Measurements from ENCODE around the gene SLC39A6. TPM values are rescaled to one million over a fixed set of nuclear protein-coding genes. Genes with fewer than 3 reads are reported as not detected.
"Not testable (repeated sequence)": the region's sequence is repeated elsewhere in the genome, so short reads cannot be mapped to it uniquely, and the experiment has no call there.

SLC39A6 gene
- total RNA-seq, 1 experiment from 2014 or later, result 687 TPM

GRCh38 chr18:36114251-36114650 is 14.9 kb downstream of the SLC39A6 start:
- peak; percentile 86 for DNase-seq (ENCODE audit: low read depth, low spot score)
- in situ Hi-C loops (cut with HindIII; ENCODE audit: low pct_unique_long_range_greater_than_20kb, low sequenced_read_pairs), result no loop called here

- in situ Hi-C loops (cut with HindIII; ENCODE audit: low pct_unique_long_range_greater_than_20kb, low sequenced_read_pairs), result no loop called here
Observed at GRCh38 chr18:36112302-36112701, 16.8 kb downstream of the SLC39A6 start.

GRCh38 chr18:36109737-36110136 is 19.4 kb downstream of the SLC39A6 start:
- DNase-seq (ENCODE audit: low read depth, low spot score), result no peak
- in situ Hi-C loops (cut with HindIII; ENCODE audit: low pct_unique_long_range_greater_than_20kb, low sequenced_read_pairs), result no loop called here

More at GRCh38 chr18:36112302-36112701, 16.8 kb downstream of the SLC39A6 start:
- DNase-seq (ENCODE audit: low read depth, low spot score), result no peak

- DNase-seq (ENCODE audit: low read depth, low spot score), result no peak
Observed at GRCh38 chr18:36108601-36109000, 20.5 kb downstream of the SLC39A6 start.

GRCh38 chr18:36108196-36108595 is 20.9 kb downstream of the SLC39A6 start:
- in situ Hi-C loops (cut with HindIII; ENCODE audit: low pct_unique_long_range_greater_than_20kb, low sequenced_read_pairs), result no loop called here
- no peak for DNase-seq (ENCODE audit: low read depth, low spot score)

More at GRCh38 chr18:36108601-36109000, 20.5 kb downstream of the SLC39A6 start:
- in situ Hi-C loops (cut with HindIII; ENCODE audit: low pct_unique_long_range_greater_than_20kb, low sequenced_read_pairs), result no loop called here

- in situ Hi-C loops (cut with HindIII; ENCODE audit: low pct_unique_long_range_greater_than_20kb, low sequenced_read_pairs), result no loop called here
- no peak for DNase-seq (ENCODE audit: low read depth, low spot score)
Observed at GRCh38 chr18:36107477-36107876, 21.7 kb downstream of the SLC39A6 start.

GRCh38 chr18:36104749-36105148 is 24.4 kb downstream of the SLC39A6 start:
- in situ Hi-C loops (cut with HindIII; ENCODE audit: low pct_unique_long_range_greater_than_20kb, low sequenced_read_pairs), result no loop called here
- no peak for DNase-seq (ENCODE audit: low read depth, low spot score)

GRCh38 chr18:36101943-36102342 is 27.2 kb downstream of the SLC39A6 start:
- DNase-seq (ENCODE audit: low read depth, low spot score), result no peak
- in situ Hi-C loops (cut with HindIII; ENCODE audit: low pct_unique_long_range_greater_than_20kb, low sequenced_read_pairs), result no loop called here

- no peak for DNase-seq (ENCODE audit: low read depth, low spot score)
- in situ Hi-C loops (cut with HindIII; ENCODE audit: low pct_unique_long_range_greater_than_20kb, low sequenced_read_pairs), result no loop called here
Observed at GRCh38 chr18:36099311-36099710, 29.8 kb downstream of the SLC39A6 start.

GRCh38 chr18:36096955-36097354 is 32.2 kb downstream of the SLC39A6 start:
- DNase-seq (ENCODE audit: low read depth, low spot score), result no peak
- in situ Hi-C loops (cut with HindIII; ENCODE audit: low pct_unique_long_range_greater_than_20kb, low sequenced_read_pairs), result no loop called here

- in situ Hi-C loops (cut with HindIII; ENCODE audit: low pct_unique_long_range_greater_than_20kb, low sequenced_read_pairs), result no loop called here
- DNase-seq (ENCODE audit: low read depth, low spot score), result peak; percentile 68
Observed at GRCh38 chr18:36095936-36096519, 33.1 kb downstream of the SLC39A6 start.

- in situ Hi-C loops (cut with HindIII; ENCODE audit: low pct_unique_long_range_greater_than_20kb, low sequenced_read_pairs), result no loop called here
- DNase-seq (ENCODE audit: low read depth, low spot score), result no peak
Observed at GRCh38 chr18:36094431-36094830, 34.7 kb downstream of the SLC39A6 start.

- in situ Hi-C loops (cut with HindIII; ENCODE audit: low pct_unique_long_range_greater_than_20kb, low sequenced_read_pairs), result not testable (repeated sequence)
Observed at GRCh38 chr18:36092116-36092515, 37.0 kb downstream of the SLC39A6 start.

GRCh38 chr18:36089001-36089400 is 40.1 kb downstream of the SLC39A6 start:
- DNase-seq (ENCODE audit: low read depth, low spot score), result no peak
- in situ Hi-C loops (cut with HindIII; ENCODE audit: low pct_unique_long_range_greater_than_20kb, low sequenced_read_pairs), result no loop called here

More at GRCh38 chr18:36092116-36092515, 37.0 kb downstream of the SLC39A6 start:
- not testable (repeated sequence) for DNase-seq (ENCODE audit: low read depth, low spot score)

- in situ Hi-C loops (cut with HindIII; ENCODE audit: low pct_unique_long_range_greater_than_20kb, low sequenced_read_pairs), result no loop called here
- no peak for DNase-seq (ENCODE audit: low read depth, low spot score)
Observed at GRCh38 chr18:36088256-36088655, 40.9 kb downstream of the SLC39A6 start.

GRCh38 chr18:36086186-36086585 is 43.0 kb downstream of the SLC39A6 start:
- in situ Hi-C loops (cut with HindIII; ENCODE audit: low pct_unique_long_range_greater_than_20kb, low sequenced_read_pairs), result no loop called here
- no peak for DNase-seq (ENCODE audit: low read depth, low spot score)

- in situ Hi-C loops (cut with HindIII; ENCODE audit: low pct_unique_long_range_greater_than_20kb, low sequenced_read_pairs), result no loop called here
- DNase-seq (ENCODE audit: low read depth, low spot score), result no peak
Observed at GRCh38 chr18:36085195-36085594, 43.9 kb downstream of the SLC39A6 start.

GRCh38 chr18:36083729-36084128 is 45.4 kb downstream of the SLC39A6 start:
- in situ Hi-C loops (cut with HindIII; ENCODE audit: low pct_unique_long_range_greater_than_20kb, low sequenced_read_pairs), result no loop called here
- no peak for DNase-seq (ENCODE audit: low read depth, low spot score)

- DNase-seq (ENCODE audit: low read depth, low spot score); in situ Hi-C loops (cut with HindIII; ENCODE audit: low pct_unique_long_range_greater_than_20kb, low sequenced_read_pairs): not testable (repeated sequence)
Observed at GRCh38 chr18:36081118-36081517, 48.0 kb downstream of the SLC39A6 start.

All from SK-MEL-5 (cell line).